Astrocyte (in vitro differentiated cells and primary cell): Measurements from ENCODE around the gene KERA. TPM values are rescaled to one million over a fixed set of nuclear protein-coding genes. Genes with fewer than 3 reads are reported as not detected.

Experiments
- DNase-seq: peaks from one replicate; pipeline ENCODE4 v3.0.0-alpha.2; 2010; ENCODE audit warnings: low read depth
- FAIRE-seq: peaks from 2 replicates; lab custom pipeline; 2011; peaks lifted over from hg19 to GRCh38; lab: Jason Lieb, UNC
- H2AFZ ChIP-seq: 2 replicates; pipeline ENCODE4 v1.6.0; 2012; ENCODE audit warnings: low read depth, low read length, inconsistent platforms
- H3K27ac ChIP-seq: 2 replicates; pipeline ENCODE4 v1.5.1; 2011; ENCODE audit warnings: low read depth, low read length, inconsistent platforms
- H3K27me3 ChIP-seq: 2 replicates; pipeline ENCODE4 v1.6.0; 2011; ENCODE audit warnings: low read length, inconsistent platforms; ENCODE audit not compliant: insufficient read depth
- H3K36me3 ChIP-seq: 2 replicates; pipeline ENCODE4 v1.5.1; 2011; ENCODE audit warnings: low read length, inconsistent platforms; ENCODE audit not compliant: insufficient read depth
- H3K4me1 ChIP-seq: 2 replicates; pipeline ENCODE4 v1.5.1; 2011; ENCODE audit warnings: low read length, inconsistent platforms; ENCODE audit not compliant: insufficient read depth
- H3K4me2 ChIP-seq: 2 replicates; pipeline ENCODE4 v1.6.0; 2012; ENCODE audit warnings: low read length, inconsistent platforms
- H3K4me3 ChIP-seq: 2 replicates; pipeline ENCODE4 v1.5.1; 2011; ENCODE audit warnings: low read depth, mild to moderate bottlenecking, low read length, inconsistent platforms; ENCODE audit not compliant: insufficient read depth
- H3K79me2 ChIP-seq: 2 replicates; pipeline ENCODE4 v1.6.0; 2012; ENCODE audit warnings: mild to moderate bottlenecking, low read length, inconsistent platforms; ENCODE audit not compliant: insufficient read depth
- H3K9ac ChIP-seq: 2 replicates; pipeline ENCODE4 v1.6.0; 2012; ENCODE audit warnings: mild to moderate bottlenecking, low read length, inconsistent platforms
- H3K9me3 ChIP-seq: 2 replicates; pipeline ENCODE4 v1.5.1; 2012; ENCODE audit warnings: low read depth, mild to moderate bottlenecking, low read length, inconsistent platforms; ENCODE audit not compliant: insufficient read depth
- H4K20me1 ChIP-seq: 2 replicates; pipeline ENCODE4 v1.6.0; 2012; ENCODE audit warnings: low read length, inconsistent platforms; ENCODE audit not compliant: insufficient read depth
- H3K27ac Mint-ChIP-seq: one replicate; pipeline ENCODE4 v1.8.0; 2021; ENCODE audit warnings: mild to moderate bottlenecking, mixed read lengths; ENCODE audit not compliant: unreplicated experiment
- H3K27me3 Mint-ChIP-seq: one replicate; pipeline ENCODE4 v1.8.0; 2021; ENCODE audit warnings: low read depth, mixed read lengths; ENCODE audit not compliant: unreplicated experiment
- H3K36me3 Mint-ChIP-seq: one replicate; pipeline ENCODE4 v1.8.0; 2021; ENCODE audit warnings: low read depth, mixed read lengths; ENCODE audit not compliant: unreplicated experiment
- H3K4me1 Mint-ChIP-seq: one replicate; pipeline ENCODE4 v1.8.0; 2021; ENCODE audit warnings: low read depth, mixed read lengths; ENCODE audit not compliant: unreplicated experiment
- H3K4me3 Mint-ChIP-seq: one replicate; pipeline ENCODE4 v1.8.0; 2021; ENCODE audit warnings: mild to moderate bottlenecking, moderate library complexity, mixed read lengths; ENCODE audit not compliant: unreplicated experiment
- H3K9me3 Mint-ChIP-seq: one replicate; pipeline ENCODE4 v1.8.0; 2021; ENCODE audit warnings: mild to moderate bottlenecking, mixed read lengths; ENCODE audit not compliant: unreplicated experiment
- EZH2 ChIP-seq: IDR thresholded peaks from 2 replicates; pipeline ENCODE4 v1.6.1; 2012; ENCODE audit warnings: mild to moderate bottlenecking, low read length, inconsistent platforms; ENCODE audit not compliant: insufficient read depth
- total RNA-seq: library from RNA; stranded (reverse); gene quantifications from 2 replicates; pipeline ENCODE4 v1.2.1, GENCODE V29; 2021
- TF ChIP-seq, protein P1 (sequence below): IDR thresholded peaks from 2 replicates; pipeline ENCODE4 v1.5.1; 2011; ENCODE audit warnings: low read depth, mild to moderate bottlenecking, inconsistent platforms, low read length, moderate library complexity; ENCODE audit not compliant: insufficient read depth

Gene KERA
- total RNA-seq, 1 donor from 2014 or later, result not detected

- H3K27me3 Mint-ChIP-seq, result no peaks in the 10 kb centered on the region
- Histone ChIP-seq H3K79me2 (no peaks in the 10 kb centered on the region), H3K27me3 (no peaks in the 10 kb centered on the region), H3K4me1 (peaks cover 24% of the 10 kb centered on the region), H3K27ac (peak overlapping the region; percentile 74), H3K4me3 (no peak overlapping the region), H3K36me3 (no peaks in the 10 kb centered on the region), H2AFZ (no peak overlapping the region), H3K9me3 (no peaks in the 10 kb centered on the region), H4K20me1 (no peaks in the 10 kb centered on the region), H3K9ac (no peak overlapping the region), H3K4me2 (peak overlapping the region; percentile 53)
- DNase-seq (peak; percentile 95), FAIRE-seq (peak; percentile 63)
- no peak for TF ChIP-seq EZH2
- peak overlapping the region; percentile 80 for H3K27ac Mint-ChIP-seq
- H3K36me3 Mint-ChIP-seq, result no peaks in the 10 kb centered on the region
- no peaks in the 10 kb centered on the region for H3K9me3 Mint-ChIP-seq
- H3K4me3 Mint-ChIP-seq, result no peak overlapping the region
- H3K4me1 Mint-ChIP-seq, result peaks cover 47% of the 10 kb centered on the region
Measured at GRCh38 chr12:91098941-91099340, 41.1 kb upstream of the KERA start.

DNA sequence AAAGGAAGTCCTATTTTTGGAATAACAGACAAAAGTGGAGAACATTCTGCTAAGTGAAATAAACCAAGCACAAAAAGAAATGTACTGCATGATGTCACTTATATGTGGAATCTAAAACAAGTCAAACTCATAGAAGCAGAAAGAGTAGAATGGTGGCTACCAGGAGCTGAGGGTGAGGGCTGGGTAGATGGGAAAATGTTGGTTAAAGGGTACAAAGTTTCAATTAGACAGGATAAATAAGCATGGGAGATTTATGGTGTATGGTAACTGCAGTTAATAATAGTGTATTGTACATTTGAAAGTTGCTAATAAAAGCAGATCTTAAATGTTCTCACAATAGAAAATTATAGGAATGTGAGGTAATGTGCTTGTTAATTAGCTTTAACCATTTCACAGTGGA, 40.6 kb upstream of the KERA start:
- Mint-ChIP-seq H3K27me3 (no peaks in the 10 kb centered on the region), H3K4me3 (no peak overlapping the region), H3K9me3 (no peaks in the 10 kb centered on the region), H3K4me1 (peaks cover 47% of the 10 kb centered on the region), H3K27ac (peak overlapping the region; percentile 93), H3K36me3 (no peaks in the 10 kb centered on the region)
- no peak for DNase-seq
- Histone ChIP-seq H3K4me3 (no peak overlapping the region), H3K4me2 (peak overlapping the region; percentile 29), H3K4me1 (peaks cover 24% of the 10 kb centered on the region), H4K20me1 (no peaks in the 10 kb centered on the region), H3K27me3 (no peaks in the 10 kb centered on the region), H3K27ac (peak overlapping the region; percentile 62), H3K36me3 (no peaks in the 10 kb centered on the region), H3K9ac (no peak overlapping the region), H2AFZ (no peak overlapping the region), H3K9me3 (no peaks in the 10 kb centered on the region), H3K79me2 (no peaks in the 10 kb centered on the region)
- FAIRE-seq, result no peak
- no peak for TF ChIP-seq EZH2
- TF ChIP-seq, protein P1, sequence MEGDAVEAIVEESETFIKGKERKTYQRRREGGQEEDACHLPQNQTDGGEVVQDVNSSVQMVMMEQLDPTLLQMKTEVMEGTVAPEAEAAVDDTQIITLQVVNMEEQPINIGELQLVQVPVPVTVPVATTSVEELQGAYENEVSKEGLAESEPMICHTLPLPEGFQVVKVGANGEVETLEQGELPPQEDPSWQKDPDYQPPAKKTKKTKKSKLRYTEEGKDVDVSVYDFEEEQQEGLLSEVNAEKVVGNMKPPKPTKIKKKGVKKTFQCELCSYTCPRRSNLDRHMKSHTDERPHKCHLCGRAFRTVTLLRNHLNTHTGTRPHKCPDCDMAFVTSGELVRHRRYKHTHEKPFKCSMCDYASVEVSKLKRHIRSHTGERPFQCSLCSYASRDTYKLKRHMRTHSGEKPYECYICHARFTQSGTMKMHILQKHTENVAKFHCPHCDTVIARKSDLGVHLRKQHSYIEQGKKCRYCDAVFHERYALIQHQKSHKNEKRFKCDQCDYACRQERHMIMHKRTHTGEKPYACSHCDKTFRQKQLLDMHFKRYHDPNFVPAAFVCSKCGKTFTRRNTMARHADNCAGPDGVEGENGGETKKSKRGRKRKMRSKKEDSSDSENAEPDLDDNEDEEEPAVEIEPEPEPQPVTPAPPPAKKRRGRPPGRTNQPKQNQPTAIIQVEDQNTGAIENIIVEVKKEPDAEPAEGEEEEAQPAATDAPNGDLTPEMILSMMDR, result no peak

DNA sequence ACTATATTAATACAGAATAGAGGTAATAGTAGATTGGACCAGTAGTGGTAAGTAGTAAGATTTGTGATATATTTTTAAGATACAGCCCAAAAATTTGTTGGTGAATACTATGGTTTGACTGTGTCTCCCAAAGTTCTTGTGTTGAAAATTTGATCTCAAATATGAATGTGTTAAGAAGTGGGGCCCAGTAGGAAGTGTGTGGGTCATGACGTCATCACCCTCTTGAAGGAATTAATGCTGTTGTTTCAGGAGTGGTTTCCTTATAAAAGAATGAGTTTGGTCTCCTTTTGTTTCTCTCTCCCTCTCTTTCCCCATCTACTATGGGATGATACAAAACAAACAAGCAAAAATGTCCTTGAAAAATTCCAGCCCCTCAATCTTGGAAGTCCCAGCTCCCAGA, 37.1 kb upstream of the KERA start:
- no peak overlapping the region for H3K4me2 ChIP-seq
- peaks cover 39% of the 10 kb centered on the region for H3K4me1 Mint-ChIP-seq
- FAIRE-seq, result peak; percentile 41

More for the DNA sequence above, 37.1 kb upstream of the KERA start:
- H3K4me3 ChIP-seq, result no peak overlapping the region
- no peak overlapping the region for H3K27ac ChIP-seq
- Mint-ChIP-seq H3K36me3 (no peaks in the 10 kb centered on the region), H3K4me3 (no peak overlapping the region), H3K9me3 (peaks cover 5% of the 10 kb centered on the region), H3K27ac (peak overlapping the region; percentile 35), H3K27me3 (no peaks in the 10 kb centered on the region)
- no peaks in the 10 kb centered on the region for H3K79me2 ChIP-seq
- no peaks in the 10 kb centered on the region for H3K36me3 ChIP-seq
- peaks cover 16% of the 10 kb centered on the region for H3K4me1 ChIP-seq
- H4K20me1 ChIP-seq, result no peaks in the 10 kb centered on the region
- no peak overlapping the region for H2AFZ ChIP-seq
- H3K9me3 ChIP-seq, result no peaks in the 10 kb centered on the region
- no peaks in the 10 kb centered on the region for H3K27me3 ChIP-seq
- H3K9ac ChIP-seq, result no peak overlapping the region
- no peak for DNase-seq
- TF ChIP-seq, protein P1, result no peak
- TF ChIP-seq EZH2, result no peak
